SKM-1 treated with dmso at 0.1 percent for 144 hours (cell line): Measurements from ENCODE around the gene ANGEL1.
A peak's percentile ranks its signal among the peaks of the same experiment; 100 is the strongest.

Source experiments
- DNase-seq: peaks from one replicate; lab custom pipeline; 2025; ENCODE audit not compliant: unreplicated experiment; lab: John Stamatoyannopoulos, UW

The ANGEL1 gene

DNA sequence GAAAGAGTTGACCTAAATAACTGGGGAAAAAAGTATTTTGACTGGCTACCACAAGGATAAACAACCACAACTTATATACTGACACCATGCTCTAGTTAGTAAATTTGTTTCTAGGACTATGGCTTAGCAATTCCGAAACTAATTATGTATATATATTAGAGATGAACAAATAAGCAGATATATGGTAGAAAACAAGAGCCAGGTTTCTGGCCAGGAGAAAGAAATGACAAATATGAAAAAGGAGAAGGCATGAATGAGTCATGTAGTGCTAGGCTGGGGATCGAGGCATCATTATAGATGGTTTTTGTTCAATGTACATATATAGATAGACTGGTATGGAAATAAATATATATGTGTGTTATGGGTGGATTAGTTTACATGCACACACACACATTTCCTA is 8.0 kb upstream of the ANGEL1 start:
- DNase-seq, result no peak

DNA sequence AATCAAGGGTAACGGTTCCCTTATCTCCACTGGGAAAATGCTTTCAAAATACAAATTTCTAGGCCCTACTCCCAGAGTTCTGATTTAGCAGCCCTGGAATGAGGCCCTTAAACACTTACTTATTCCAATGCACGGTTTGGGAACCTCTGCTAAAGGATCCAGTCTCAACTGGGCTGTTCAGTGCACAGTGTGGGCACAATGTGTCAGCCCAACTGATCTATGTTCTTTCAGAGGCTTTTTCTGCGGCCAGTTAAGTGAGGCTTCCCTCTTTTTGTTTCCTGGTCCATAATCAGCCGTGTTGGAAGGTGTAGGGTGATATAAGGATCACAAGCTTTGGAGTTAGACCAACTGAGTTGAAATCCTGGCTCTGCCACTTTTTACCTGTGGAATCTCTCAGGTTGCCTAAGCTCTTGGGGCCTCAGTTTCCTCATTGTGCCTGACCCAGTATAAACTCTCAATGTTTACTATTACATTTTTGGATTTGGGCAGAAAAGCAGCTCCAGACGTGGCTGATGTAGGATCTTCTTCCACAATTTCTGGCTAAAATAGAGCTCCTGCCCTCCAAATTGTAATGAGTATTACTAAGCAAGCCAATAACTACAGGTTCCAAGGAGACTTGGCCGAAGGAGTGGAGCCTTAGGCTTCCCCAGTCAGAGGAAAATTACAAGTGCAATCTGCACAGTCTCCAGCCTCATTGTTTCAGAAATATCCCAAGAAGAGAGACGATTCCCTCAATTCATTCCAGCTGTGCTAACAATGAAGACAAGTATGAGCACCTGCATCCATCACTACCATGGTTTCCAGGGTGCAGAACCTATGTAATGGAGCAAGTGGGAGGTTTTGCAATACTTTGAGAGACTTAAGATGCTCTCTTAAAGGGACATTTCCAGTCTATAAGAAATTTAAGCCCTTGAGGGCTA is 2.3 kb upstream of the ANGEL1 start:
- DNase-seq, result no peak

DNA sequence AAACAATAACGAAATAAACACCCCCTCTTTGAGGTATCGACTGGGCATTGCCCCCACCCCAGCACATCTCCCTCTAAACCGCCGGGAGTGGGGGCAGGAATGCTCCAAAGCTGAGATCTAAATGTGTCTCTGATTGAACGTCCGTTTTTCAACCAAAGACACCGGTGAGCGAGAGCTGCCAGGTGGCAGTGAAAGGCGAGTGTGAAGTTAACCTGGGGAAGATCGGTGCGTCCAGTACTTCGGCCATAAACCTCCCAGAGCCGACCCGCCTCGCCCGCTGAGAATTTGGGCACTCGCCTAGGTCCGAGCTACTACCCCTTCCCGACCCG is 625 bp downstream of the ANGEL1 start:
- DNase-seq, result no peak

DNA sequence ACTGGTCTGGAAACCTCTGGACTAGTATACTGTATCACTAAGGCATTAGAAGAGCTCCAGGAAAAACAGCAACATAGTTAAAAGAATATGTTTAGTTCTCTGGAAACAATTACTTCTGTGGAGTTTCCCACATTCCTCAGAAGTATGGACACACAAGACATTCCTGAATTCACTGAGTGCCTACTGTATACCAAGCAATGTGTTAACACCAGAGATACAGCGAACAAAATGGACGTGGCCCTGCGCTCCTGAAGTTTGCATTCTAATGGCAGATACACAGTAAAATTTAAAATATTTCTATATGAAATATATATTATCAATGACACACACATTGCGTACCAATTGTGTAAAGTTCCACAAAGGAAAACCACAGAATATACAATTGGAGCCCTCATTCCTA is 1.1 kb downstream of the ANGEL1 start:
- DNase-seq, result no peak

DNA sequence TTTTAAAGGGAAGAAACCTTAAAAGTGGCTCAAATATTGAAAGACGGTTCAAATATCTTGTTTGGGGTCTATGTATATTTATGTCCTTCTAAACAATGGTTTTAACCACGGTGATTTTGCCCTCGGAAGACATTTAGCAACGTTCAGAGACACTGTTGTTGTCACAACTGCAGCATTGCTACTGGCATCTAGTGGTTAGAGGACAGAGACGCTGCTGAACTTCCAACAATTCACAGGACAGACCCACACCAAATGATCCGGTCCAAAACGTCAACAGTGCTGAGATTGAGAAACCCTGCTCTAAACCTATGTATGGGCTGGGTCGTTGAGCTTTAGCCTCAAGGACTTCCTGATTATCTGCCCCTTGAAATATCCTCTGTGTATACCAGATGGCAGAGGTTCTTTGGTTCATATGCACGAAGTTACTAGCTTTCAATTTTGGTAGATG is 1.7 kb downstream of the ANGEL1 start:
- peak; percentile 4 for DNase-seq

DNA sequence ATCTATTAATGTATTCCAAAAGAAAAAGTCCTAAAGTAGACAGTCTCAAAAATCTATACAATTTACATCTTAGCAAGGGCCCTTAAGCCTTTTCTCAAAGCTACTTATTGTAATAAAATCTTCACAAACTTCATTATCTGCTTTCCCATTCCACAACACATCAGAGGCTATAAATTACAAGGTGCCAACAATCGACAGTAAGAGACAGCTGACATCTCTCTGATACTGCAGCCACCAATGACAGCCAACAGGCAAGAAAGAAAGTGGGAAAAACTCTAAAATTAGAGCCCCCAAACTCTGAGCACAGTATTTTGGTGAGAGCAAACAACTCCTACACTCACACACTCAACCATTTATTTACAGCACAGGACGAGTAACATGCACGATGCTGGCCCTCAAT is 2.2 kb downstream of the ANGEL1 start:
- no peak for DNase-seq

DNA sequence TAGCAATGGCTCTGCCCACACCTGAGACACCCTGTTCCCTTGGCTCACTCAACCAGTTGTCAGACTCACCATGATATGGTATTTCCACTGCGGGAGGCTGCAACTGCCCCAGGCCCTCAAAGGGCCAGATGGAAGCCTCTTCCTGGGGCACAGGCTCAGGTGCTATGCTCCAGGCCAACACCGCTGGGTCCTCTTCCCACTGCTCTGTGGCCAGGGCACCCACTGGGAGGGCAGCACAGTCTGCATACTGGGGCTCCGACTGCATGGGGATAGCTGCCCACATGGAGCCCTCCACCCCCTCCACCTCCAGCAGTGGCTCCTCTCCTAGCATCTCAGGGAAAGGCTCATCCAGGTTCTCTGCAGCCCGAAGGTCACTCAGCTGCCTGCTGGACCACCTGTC is 3.7 kb downstream of the ANGEL1 start:
- no peak for DNase-seq

DNA sequence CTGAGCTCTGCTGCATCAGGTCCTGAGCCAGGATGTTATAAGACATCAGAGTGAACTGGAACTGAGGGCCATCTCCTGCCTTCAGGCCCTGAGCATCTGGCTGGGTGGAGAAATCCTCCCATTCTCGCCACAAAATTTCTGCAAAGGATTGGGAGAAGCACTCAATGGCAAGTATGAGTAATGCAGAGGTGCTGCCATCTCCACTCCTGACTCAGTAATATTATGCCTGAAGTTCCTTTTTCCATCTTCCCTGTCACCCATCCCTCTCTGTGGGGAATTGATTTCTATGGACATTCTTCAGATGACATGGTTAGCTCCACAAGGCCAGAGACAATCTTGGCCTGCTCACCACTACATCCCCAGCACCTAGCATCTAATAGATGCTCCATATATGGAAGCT is 4.7 kb downstream of the ANGEL1 start:
- no peak for DNase-seq

DNA sequence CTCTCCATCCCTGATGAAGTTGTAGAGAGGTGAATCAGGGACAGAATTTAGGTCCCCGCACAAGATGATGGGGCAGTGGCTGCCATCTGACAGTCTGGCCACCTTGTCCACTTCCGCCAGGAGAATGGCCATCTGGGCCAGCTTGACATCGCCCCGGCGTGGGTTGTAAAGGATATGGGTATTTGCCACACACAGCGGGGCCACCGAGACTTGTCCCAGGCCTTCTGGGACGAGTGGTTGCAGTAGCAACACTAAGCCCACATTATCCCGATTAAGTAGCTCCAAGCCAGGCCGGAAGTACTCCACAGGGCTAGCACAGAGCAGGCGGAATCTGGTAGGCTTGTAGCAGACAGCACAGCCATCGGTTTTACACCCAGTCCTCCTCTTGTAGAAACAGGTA is 6.2 kb downstream of the ANGEL1 start:
- DNase-seq, result no peak

DNA sequence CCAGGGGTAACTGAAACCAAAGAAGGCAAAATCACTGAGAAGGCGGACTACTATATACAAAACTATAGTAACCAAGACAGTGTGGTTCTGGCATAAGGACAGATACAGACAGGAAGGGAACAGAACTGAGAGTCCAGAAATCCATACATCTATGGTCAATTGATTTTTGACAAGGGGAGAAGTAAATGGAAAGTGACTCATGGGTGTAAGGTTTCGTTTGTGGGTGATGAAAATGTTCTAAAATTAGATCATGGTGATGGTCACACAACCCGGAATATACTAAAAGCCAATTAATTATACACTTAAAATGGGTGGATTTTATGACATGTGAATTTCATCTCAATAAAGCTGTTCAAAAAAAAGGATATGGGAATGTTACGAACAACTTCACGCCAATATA is 18.7 kb downstream of the ANGEL1 start:
- no peak for DNase-seq

DNA sequence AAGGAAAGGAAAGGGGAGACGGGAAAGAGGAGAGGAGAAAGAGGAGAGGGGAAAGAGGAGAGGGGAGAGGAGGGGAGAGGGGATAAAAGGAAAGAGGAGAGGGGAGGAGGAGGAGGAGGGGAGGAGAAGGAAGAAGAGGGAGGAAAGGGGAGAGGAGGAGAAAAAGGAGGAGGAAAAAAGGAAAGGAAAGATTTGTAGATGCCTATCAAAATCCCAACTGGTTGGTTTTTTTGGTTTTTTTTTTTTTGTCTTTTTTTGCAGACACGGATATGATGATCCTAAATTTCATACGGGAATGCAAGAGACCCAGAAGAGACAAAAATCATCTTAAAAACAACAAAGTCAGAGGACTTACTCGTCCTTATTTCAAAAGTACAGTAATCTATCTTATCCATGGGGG is 19.4 kb downstream of the ANGEL1 start:
- no peak for DNase-seq

DNA sequence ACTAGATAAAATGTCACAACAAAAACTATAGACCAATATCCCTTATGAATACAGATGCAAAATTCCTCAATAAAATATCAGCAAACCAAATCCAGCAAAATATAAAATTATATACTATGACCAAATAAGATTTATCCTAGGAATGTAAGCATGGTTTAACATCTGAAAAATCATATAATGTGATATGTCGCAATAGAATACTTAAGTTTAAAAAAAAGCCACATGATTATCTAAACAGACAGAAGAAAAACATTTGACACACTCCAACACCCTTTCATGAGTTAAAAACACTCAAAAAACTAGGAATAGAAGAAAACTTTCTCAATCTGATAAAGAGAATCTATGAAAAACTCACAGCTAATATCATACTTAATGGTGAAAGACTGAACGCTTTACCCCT is 20.3 kb downstream of the ANGEL1 start:
- DNase-seq, result no peak

DNA sequence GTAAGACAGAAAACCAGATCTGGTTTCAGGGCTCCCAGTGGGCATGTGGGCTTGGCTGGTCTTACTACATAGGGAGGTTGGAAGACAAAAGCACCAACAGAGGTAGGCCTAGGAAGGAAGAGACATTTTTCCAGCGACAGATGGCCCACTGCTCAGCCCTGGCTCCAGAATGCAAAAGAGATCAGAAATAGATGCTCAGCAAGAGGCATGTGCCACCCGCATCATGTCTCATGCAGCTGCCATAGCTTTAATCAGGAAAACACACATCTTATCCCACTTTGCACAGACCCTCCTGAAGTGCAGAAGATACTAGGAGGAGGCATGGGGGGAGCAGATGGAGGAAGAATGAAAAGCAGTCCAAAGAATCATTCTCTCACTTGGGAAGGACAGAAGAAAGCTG is 26.1 kb downstream of the ANGEL1 start:
- no peak for DNase-seq

DNA sequence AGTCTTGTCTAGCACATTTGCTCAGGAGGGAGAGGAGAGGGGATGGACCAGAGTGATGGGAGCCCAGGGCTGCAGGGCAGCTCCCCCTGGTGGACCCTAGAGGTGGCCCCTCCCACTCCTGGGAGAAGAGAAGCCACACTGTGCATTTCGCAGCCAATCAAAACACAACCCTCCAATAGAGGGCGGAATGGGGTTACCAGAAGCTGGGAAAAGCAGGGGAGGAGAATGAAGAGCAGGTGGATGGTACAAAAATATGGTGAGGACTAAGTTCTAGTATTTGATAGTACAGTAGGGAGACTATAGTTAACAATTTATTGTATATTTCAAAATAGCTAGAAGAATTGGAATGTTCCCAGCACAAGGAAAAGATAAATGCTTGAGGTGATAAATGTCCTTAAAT is 27.8 kb downstream of the ANGEL1 start:
- peak; percentile 26 for DNase-seq

DNA sequence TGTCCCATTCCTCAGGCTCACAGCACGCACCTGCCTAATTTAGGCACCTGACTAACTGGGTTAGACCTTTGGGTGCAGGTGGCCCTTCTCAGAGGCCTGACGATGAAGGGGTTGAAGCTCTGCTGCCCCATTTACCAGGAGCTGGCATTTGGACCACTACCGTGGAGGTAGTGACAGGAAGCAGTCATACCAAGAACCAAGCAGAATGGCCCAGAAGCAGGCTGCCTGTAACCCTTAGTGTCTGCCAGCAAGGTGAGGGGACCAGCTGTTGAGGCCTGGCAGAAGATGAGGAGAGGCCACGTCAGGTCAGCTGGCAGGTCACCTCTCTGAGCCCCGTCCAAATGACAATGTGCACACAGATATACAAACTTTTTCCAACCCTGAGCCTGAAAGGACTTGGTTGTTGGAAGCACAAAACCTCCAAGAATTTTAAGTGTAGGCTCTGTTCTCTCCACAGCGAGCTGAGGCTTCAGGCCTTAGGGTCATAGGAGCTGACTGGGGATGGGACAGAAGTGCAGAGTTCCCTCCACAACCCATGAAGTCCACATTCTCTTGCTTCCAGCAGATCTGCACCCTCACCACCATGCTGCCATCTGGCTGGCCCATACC is 28.3 kb downstream of the ANGEL1 start:
- no peak for DNase-seq

DNA sequence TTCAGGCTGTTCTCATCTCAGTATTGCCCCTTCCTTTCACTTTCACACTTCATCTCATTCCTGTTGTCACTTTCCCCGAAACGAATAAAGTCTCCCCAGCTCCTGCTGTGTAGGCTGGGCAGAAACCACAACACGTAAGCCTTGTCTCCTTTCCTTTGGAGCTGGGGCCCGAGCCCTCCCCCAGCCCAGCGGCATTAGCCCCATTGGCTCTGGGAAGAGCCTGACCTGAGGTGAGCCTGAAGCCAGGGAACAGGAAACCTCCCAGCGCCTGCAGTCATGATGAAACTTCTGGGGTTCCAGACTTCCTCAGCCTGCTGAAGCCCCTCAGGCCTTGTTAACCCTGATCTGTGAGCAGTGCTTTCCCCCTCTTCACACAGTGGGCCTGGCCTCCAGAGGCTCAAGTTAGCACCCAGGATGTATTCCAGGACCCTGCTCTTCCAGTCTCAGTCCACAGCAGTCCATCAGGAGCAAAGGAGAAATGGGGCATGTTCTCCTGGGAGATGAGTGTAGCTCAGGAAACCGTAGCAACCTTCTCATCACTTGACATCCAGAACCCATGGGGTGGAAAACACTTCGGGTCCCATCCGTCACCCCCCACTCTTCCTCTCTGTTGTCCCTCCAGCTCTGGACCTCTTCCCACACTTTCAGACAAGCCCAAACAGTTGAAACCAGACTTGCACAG is 29.7 kb downstream of the ANGEL1 start:
- no peak for DNase-seq

DNA sequence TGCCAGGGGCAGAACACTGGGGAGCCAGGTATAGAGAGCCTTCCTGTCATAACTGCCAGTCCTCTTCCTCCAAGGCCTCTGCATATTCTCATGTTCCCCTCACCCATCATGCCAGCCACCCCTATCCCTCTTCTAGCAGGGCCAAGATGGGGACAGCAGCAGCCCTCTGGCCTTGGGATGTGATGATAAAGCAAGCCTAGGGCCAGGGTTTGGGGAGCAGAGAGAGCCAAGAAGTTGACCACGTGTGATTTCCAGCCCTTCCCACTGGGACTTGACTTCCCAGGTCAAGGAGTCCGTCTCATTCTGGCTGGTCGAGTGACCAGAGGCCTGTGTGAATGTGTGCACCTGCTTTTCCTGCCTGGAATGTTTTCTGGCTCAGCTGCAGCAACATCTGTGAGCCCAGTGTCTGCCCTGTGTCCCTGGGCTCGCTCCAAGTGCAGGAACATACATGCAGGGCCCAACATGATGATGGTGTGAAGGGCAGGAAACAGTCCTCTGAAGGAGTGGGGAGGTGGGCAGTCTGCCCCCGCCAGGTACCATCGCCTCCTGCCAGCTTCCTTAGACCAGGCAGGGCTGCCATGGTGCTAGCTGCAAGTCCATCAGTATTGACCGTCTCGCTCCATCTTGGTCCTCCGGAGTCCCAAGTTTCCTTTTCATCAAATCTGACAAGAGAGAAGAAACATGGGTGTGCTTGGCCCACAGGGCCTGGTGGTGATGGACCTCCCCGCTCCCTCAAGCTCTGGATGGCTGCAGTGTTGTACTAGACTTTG is 30.4 kb downstream of the ANGEL1 start:
- no peak for DNase-seq

DNA sequence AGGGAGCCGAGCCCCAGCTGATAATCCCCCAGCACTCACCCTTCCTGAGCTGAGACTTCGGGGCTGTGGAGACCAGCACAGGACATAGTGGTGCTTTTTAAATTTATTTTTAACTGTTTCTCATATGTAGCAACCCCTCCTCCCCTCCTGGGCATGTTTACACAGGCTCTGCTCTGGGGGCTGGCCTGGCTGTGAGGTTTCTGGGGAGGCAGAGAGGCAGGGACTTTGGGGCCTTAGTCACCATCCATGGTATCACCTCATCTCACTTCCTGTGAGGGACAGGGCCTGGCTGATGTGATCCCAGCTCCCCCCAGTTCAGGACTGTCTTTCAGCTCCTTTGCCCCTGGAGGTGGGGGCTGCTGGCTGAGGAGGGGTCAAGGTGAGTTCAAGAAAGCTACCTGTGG is 31.0 kb downstream of the ANGEL1 start:
- DNase-seq, result no peak

DNA sequence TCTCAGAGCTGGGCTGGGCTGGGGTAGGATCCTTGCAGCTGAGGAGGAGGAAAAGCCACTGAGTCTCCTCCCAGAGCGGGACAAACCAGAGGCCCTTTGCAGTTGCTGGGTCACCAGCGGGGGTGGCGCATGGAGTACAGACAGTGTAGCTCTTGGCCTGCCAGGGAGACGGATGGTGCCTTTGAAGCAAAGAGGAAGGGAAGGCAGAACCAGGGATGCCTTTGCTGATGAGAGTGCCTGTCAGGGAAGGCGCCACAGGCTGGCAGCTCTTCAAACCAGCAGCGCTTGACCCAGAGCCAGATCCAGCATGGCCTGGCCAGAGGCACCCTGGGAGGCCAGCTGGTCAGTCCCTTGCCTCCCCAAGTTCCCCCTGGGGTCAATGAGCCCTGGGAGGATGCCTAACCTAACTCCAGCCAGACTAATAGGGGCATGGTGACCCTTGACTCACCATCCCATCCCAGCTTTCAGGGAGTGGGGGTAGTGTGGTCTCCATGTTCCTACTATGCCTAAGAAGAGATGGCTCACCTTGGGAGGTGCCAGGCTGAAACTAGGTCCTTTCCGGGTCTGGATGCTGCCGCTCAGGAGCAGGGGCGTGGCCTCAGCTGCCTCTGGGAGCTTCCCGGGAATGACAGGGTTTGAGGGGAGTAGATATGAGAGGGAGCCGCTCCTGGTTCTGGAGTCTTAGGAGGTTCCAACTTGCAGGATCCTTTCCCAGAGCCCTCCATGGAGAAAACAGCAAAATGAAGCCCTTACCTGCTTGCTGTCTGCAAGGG is 31.6 kb downstream of the ANGEL1 start:
- no peak for DNase-seq

DNA sequence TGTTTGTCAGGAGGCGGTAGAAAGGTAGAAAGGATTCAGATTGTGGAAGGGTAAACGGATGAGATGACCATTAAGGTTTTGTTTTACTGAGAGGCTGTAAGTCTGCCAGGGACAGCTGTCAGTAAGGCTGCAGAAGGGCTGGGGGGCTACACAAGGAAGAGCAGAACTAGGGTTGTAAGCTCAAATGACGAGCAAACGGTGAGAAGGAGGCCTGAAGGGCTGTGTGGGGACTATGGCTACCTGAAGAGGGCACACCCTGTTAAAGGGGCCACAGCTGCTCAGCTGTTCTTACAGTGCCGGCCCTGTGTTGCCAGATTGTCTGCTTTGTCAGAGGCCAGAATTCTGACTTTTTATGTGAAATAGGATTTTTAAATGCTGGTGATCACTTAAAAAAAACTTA is 32.3 kb downstream of the ANGEL1 start:
- DNase-seq, result no peak

DNA sequence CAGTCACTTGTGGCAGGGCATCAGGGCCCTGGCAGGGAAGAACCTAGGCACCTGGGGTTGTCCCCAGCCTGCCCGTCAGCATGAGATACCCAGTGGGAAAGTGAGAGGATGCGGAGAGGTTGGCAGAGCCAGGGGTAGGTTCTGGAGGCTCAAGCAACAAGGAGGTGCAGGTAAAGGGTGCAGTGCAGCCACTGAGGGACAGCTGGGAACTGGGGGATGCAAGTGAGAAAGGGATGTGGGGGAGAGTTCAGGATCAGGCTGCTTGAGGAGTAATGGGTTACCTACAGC is 32.7 kb downstream of the ANGEL1 start:
- no peak for DNase-seq
